Umbilical cord (tissue), 2 donors: Measurements from ENCODE around the gene KLHL25. TPM values are rescaled to one million over a fixed set of nuclear protein-coding genes. Genes with fewer than 3 reads are reported as not detected.
A peak's percentile ranks its signal among the peaks of the same experiment; 100 is the strongest.
"Not testable (repeated sequence)": the region's sequence is repeated elsewhere in the genome, so short reads cannot be mapped to it uniquely, and the experiment has no call there.

Experiments used
- DNase-seq: peaks from one replicate; pipeline ENCODE4 v3.0.0-alpha.2; 2015; ENCODE audit warnings: low spot score
- total RNA-seq: library from RNA; depleted of rRNA; stranded (reverse); fragments of >200 nt; gene quantifications from one replicate; pipeline ENCODE4 v1.2.3, GENCODE V29; 2014; ENCODE audit warnings: low replicate concordance; ENCODE audit not compliant: insufficient read depth

KLHL25 gene
- total RNA-seq, 1 donor from 2014 or later = 11.1 TPM

DNA sequence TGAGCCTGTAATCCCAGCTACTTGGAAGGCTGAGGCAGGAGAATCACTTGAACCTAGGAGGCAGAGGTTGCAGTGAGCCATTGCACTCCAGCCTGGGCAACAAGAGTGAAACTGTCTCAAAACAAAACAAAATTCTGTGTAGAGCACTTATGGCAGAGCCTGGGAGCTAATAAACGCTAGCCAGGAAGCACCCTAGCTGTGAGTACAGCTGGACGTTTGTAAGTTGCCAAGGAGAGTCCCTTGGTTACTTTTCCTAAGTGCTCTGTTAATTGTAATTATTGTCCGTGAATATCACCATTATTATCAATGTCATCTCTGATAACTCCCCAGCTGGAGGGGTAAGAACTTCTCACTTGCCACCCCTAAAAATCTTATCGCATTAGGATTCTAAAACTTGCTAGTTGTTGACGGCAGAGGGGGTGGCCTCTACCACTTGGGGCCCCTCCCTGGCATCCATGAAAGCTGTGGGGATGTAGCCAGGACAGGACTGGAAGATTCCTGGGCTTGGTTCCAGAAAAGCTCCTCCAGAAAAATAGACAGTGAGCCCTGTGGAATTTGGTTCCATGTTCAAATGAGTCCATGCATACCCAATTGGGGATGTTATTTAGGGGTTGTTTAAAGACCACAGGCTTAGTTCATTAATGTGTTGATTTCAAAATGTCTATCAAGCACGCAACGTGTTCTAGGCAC is 9.9 kb upstream of the KLHL25 start:
- DNase-seq = no peak

DNA sequence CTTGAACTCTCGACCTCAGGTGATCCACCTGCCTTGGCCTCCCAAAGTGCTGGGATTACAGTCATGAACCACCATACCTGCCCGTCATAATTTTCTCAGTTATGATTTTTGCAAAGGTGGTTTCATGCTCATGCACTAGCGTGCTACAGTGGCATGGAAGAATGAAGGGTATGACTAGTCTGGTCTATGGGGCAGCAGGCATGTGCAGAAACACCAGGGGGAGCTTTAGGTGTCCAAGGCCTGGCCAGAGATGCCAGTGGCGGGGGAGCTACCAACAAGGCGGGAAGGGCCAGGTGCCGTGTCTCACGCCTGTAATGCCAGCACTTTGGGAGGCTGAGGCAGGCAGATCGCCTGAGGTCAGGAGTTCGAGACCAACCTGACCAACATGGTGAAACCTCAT is 7.9 kb upstream of the KLHL25 start:
- DNase-seq = not testable (repeated sequence)

DNA sequence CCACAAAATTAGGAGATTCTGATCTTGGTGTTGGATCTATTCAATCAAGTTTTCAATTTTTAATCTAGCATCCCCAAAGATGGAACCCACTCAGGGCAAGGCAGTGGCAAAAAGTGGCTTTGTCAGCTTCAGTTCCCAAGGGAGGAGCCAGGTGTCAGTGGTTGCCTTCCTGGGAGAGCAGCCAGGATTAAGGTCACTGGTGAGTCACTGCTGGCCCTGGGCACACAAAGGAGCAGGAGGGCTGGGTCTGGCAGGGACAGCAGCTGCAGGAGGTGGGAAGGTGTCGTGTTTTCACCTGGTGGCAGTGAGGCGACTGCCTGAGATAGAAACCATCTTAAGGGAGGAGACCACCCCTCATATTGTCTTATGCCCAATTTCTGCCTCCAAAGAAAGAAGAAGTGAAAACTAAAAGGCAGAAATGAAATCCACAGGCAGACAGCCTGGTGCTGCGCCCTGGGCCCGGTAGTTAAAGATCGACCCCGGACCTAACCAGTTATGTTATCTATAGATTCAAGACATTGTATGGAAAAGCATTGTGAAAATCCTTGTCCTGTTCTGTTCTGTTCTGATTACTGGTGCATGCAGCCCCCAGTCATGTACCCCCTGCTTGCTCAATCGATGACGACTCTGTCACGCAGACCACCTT is 5.9 kb upstream of the KLHL25 start:
- DNase-seq = no peak

DNA sequence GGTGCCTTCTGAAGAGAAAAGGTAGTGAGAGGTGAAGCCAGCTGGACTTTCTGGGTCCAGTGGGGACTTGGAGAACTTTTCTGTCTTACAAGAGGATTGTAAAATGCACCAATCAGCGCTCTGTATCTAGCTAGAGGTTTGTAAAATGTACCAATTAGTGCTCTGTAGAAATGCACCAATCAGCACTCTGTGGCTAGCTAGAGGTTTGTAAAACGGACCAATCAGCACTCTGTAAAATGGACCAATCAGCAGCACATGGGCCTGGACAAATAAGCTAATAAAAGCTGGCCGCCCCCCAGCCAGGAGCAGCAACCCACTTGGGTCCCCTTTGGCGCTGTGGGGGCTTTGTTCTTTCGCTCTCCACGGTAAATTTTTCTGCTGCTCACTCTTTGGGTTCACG is 1.6 kb upstream of the KLHL25 start:
- DNase-seq = not testable (repeated sequence)

DNA sequence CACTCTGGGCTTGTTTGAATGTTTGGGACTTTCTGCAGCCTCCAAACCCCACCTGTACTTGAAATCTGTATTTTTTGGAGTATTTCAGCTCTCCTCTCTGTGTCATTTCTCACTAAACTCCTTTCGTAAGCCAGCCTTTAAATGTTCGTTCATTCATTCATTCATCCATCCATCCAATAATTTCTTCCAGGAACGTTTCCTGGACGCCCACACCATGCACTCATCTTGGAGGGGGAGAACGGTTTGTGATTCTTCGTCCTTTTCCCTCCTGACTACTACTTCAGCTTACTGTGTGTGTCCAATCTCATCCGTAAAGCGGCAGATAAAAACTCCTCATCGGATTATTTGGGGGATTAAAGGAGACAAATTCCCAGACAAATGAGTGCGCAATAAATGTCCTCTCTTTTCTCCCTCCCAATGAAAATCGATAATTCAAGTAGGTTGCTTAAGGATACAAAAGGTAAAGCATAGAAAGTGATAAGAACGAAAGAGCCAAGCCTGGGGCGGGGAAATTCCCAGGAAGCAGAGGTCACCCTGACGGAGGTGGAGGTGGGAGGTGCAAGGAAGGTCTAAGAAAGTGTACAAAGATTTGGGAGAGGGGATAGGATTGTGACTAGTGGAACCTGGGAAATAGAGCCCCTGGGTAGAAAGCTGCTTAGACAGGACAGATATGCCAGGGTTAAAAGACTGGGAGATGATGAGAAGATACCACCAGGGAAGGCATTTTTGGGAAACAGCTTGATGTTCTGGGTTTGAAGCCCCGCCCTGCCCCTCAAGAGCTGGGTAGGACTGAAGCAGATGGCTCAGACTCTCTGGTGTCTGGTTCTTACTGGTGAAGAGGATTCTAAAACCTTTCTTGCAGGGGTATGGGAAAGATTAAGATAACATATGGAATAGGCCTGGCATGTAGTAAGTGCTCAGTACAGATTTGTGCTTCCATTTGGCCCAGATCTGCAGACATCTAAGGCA is 896 bp upstream of the KLHL25 start:
- peak; percentile 22 for DNase-seq

DNA sequence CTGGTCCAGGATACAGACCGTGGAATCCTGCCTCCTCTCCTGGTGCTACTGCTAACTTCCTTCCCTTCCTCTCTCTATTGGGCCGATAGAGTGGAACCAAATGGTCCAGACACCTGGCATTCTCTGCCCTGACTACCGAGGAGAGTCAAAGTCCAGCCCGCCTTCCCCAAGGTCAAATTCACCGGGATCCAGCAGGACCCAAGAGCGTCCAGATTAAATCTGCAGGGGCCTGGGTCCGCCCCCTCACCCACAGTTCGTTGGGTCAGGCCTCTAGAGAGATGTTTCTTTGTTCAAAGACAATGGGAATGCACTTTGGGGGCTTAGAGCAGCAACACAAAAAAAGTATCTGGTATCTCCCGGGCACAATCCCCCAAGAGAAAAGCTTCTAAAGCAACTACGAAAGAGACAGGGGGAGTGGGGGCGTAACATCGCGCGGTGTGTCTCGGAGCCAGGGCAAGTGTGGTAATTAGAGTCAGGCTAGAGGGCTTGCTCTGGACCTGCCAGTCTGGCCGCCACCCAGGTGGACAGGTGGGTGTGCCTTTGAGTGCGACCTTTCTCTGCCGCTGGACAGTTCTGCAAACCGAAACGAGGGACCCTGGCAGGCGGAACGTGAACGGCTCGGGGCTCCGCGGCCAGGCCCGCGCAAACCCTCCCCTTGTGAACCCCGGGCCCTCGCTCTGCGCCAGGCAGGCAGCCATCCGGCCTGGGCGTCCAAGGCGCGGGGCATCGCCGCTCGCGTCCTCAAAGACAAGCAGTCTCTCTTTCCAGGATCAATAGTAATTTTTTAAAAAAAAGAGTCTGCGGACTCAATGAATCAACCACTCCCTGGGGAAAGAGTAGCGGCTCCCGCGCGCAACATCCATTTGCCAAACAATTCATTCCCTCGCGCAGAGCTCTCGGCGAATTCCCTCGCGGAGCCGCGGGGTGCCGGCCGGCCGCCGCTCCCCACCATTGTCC is 806 bp downstream of the KLHL25 start:
- DNase-seq = no peak

DNA sequence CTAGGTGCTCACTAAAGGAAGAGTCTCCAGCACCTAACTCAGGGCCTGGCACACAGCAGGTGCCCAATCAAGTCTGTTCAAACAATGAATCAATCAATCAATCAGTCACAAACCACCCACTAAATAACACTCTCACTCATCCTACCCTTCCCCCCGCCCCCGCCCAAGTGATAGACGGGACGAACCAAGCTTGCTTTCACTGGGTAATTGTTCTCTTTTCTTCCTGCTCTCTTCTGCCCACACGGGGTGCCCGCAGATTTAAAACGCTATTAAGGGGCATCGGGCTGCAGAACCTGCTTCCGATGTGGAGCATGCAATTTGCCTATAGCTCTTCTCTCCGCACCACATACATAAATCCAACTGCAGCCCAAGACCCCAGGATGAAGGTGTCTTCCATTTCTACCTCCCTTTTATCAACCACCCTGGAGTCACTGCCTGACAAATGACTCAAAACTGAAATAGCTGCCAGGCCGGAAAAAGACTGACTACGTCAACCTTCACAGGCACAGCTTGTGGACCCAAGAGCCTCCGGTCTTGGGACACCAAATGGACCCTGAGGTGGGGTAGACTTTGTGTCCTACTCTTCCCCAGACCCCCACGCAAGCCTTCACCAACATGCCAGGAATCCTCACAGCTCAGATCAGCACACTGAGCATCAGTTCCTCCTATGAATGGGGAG is 1.7 kb downstream of the KLHL25 start:
- no peak for DNase-seq

DNA sequence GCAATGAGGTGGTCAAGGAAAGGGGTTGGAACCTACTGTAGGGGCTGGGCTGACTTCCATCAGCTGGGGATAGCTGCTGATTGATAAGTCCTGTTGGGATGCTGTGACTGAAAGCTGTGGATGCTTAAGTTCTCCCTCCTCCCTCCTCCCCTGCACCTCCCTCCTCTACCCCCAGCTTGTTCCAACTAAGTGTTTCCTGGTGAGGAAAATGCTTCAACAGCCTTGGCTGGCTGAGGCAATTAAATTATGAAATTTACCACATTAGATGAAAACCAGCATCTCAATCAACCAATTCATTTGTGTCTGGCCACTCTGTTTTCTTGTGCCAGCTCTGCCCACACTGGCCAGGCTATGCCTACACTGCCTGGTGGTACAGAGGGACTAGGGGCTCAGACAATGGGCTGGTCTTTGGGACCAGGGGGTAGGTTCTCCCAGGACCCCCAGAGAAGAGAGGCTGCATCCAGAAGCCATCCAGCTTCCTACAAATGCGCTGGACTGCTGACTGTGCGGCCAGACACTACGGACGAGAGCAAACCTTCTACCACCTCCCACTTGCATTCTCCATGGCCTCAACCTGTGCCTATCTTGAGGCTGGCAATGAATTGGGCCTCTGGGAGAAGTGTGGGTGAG is 2.5 kb downstream of the KLHL25 start:
- DNase-seq = no peak

DNA sequence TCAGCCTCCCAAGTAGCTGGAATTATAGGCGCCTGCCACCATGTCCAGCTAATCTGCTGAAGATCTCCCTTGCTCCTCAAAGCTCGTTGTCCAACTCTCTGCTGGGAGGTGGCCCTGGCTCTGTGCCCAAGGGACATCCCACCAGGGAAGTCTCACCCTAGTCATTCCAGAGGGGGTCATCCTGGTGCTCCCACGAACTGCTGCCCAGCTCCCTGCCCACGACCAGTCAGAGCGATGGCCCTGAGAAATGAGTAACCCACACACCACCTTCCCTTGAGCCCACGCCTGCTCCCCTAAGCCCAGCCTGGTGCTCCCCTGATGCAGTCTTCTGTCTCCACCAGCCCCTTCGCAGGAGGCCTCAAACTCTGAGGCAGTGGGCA is 5.2 kb downstream of the KLHL25 start:
- DNase-seq = no peak

DNA sequence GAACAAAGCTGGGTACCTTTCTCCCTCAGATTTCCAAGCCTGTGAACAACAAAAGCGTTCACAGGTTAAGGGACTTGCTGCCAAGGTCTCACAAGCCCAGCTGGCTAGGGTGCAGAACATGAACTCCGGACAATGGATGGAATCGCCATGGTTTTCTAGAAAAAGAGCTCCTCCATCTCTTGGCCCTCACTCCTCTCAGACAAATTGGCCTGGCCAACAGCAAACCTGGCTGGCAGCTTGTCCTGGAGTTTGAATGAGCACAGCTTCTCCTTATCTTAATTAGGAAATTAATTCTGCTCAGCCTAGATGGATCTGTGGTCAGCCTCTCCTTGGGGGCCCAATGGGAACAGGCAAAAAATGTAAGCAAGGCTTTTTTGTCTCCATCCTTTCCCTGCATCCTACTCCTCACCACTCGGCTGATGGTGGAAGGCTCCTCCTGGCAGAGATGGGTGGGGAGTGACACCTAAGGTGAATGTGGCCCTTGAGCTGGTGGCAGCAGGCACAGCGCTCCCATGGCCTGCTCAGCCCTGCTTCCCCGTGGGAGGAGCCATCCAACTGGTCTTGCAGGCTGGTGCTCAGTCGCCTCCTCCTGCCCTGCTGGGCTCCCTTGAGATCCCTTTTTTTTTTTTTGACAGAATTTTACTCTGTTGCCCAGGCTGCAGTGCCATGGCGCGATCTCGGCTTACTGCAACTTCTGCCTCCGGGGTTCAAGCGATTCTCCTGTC is 5.8 kb downstream of the KLHL25 start:
- no peak for DNase-seq

DNA sequence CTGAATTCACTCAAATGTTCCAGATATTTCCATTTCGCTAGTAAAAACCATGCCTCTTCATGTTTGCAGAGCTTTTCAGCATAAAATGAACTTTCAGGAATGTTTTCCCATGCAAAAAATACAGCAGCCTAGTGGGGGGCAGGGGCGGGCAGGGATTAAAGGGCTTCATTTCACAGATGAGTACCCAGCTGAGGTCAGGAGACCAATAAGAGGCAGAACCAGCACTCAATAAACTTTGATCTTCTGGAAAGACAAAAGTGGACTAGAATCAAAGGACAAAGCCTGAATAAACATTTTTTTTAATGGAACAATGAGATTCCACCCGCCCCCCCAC is 8.0 kb downstream of the KLHL25 start:
- DNase-seq = no peak

DNA sequence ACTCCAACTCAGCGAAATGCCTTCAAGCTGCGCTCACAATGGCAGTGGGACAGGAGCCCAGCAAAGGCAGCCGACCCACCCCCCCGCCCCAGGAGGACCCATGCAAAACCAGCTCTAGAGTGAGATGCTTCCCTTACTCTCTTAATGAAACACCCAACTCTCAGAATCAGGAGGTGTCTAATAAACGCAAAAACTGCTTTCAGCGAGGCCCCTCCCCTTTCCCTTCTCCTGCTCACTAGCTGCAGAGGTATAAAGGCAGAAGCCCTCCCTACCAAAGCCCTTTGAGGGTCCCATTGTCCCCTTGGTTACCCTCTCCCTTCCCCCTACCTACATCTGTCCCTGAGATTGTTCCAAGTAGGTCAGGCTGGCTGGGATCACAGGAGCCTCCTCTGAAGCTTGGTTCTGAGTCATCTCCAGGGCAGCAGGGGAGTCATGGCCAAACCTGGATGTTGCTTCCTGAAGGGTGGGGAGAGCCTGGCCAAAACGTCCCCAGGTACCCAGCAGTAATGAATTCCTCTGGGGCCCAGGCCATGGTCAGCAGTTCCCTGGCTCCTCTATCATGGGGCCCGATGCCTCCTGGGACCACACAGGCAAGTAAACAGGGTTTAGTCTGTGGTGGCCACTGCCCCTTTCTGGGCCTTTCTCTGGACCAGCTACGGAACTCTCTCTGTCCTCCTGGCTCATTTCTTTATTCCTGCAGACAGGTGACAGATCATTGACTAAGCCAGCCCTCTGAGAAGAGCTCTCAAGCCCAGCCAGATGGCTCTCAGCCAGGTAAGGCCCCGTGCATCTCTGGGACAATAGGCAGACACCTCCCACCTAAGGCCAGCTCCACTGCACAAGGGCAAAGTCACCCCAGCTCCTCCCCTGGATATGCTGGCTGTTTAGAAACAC is 8.6 kb downstream of the KLHL25 start:
- peak; percentile 38 for DNase-seq

DNA sequence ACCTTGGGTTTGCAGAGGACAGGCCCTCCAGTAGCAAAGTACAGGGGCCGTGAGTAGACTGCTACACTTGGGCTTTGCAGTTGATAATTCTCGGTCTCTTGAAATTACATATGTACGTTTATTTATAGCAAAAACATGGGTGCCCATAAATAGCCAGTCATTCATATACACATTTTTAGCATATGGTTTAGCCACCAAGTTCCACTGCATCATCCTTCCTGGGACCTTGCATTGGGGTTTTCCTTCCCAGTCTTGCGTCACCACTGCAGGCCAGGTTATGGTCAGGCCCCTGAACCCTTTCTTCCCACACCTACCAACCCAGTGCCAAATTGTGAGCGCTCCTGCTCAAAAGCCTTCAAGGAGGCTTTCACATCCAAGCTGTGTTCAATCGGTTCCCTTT is 12.7 kb downstream of the KLHL25 start:
- DNase-seq = no peak

DNA sequence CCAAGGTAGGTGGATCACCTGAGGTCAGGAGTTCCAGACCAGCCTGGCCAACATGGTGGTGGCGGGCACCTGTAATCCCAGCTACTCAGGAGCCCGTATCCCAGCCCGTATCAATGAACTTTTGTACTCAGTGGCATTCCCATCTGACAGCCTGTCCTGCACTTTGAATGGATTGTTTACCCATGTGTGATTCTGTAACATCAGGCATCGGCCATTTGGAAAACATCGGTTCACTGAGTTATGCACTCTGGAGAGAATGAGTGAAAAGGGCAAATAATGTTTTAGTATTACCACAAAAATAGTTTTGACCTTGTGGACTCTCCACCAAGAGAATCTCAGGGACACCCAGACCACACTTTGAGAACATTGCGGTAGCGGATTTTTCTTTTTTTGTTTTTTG is 13.6 kb downstream of the KLHL25 start:
- DNase-seq = no peak

DNA sequence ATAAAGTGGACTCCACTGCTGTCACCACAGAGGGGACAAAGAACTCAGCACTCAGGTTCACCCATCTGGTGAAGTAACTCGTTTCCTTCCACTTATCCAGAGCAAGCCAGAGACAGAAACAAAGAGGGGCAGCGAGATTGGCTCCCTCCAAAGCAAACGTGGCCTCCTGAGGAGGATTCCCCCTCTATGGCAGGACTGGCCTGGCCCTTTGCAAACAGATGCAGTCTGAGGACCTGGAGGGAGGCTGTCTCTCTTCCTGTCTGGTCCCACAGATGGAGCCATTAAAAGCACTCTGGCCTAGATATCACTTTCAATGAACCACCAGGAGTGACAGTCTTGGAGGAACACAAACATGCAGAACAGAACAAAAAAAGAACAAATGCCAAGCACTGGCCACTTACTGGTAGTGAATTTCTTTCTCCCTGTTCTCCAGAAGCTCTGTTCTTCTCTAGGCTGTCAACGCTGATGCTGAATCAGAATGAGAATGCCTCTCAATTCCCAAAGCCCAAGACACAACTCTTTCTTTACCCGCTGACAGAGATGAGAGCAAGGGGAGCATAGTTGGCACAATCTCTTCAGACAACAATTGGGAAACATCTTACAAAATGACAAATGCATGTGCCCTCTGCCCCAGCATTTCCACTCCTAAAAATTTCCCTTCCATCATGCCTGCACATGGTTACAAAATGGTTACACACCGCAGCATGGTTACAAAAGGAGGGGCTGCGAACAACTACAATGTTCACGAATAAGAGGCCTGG is 14.3 kb downstream of the KLHL25 start:
- DNase-seq = no peak

DNA sequence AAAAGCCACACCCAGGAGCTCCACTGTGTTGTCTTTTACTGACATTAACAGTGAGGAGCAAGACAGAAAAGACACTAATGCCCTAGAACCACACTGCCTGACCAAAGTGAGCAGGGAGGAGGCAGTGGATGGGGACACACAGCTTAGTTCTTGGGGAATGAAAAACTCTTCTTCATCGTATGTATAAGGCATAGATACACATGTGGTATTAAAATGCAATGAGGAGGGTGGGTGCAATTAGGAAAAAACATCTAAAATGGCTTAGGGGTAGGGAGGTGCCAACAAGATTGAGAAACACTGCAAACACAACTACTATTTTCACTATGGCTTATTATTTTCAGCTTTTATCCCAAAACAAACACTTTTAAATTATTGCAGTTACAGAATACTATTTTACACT is 15.5 kb downstream of the KLHL25 start:
- no peak for DNase-seq

DNA sequence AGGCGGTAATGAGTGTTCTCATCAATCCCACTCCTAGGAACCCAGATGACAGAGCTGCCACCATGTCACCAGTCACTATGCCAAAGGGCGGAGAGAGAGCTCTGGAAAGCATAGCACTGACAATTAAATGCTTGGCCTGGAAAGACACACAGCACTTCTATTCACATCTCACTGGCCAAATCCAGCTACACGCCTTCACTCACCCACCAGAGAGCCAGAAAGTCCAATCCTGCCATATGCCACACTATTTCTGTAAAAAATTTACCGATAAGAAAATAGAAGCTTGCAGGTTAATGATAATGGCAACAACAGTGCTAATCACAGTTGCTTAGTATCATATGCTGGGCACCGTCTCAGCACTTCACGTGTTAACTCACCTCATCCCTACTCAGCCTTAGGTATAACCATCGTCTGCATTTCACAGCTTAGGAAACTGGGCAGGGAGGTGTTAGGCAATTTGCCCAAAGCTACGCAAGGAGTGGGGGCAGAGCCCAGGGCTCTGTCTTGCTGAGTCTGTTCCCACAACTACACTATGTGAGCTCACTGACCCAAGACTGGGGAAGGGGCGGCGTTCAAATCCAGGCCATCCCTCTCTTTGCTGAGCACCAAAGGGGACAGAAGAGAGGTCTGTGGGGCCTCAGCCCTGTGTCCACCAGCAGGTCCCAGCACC is 16.5 kb downstream of the KLHL25 start:
- DNase-seq = no peak
